Hippocampal formation (tissue), 2 donors: ENCODE results near the gene YTHDF2.

Experiments
- DNase-seq, 2 donors: peaks; one replicate each; lab custom pipeline; 2025; lab: John Stamatoyannopoulos, UW

YTHDF2 gene

DNA sequence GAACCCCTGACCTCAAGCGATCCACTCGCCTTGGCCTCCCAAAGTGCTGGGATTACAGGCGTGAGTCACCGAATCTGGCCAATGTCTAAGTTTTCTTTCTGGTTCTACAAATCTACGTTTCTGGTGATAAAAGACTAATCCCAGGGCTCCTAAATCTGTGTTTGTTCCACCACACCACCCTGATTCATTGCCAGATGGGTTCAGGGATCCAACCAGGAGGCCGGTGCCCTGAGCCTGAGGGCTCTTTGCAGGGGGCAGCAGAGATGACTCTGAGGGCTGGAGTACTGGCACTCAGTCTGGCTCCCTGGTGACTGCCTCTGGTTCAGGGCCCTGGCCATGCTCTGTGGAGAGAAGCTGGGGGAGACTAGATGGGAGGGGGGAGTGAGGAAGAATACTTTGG, 64.7 kb downstream of the YTHDF2 start:
- DNase-seq, result no peak

DNA sequence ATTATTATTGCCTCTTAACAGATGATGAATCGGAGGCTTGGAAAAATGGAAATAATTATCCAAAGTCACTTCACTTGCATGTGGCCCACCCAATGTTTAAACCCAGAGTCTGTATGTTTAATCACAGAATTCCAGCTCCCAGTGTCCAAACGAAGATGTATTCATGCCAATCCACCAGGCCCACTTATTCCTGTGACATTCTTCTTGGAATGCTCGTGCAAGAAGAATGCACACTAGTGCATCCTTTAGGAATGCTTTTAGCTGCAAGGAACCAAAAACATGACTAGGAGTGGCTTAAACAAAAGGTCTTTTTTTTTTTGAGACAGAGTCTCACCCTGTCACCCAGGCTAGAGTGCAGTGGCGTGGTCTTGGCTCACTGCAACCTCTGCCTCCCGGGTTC, 66.3 kb downstream of the YTHDF2 start:
- no peak for DNase-seq

DNA sequence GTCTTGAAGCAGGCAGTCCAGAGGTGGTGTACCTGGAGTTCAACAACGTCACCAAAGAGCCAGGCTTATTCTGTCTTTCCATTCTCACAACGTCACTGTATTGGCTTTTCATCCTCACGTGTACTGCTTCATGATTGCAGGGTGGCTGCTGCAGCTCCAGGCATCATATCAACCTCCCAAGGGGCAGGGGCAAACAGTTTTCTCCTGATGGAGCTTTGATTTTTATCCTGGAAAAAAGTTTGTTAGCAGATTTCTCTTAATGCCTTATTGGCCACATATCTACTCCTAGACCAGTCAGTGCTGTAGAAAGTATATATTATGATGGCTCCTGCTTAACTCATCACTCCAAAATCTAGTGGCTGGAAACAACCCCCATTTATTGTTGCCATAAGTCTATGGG, 66.9 kb downstream of the YTHDF2 start:
- DNase-seq, result no peak

DNA sequence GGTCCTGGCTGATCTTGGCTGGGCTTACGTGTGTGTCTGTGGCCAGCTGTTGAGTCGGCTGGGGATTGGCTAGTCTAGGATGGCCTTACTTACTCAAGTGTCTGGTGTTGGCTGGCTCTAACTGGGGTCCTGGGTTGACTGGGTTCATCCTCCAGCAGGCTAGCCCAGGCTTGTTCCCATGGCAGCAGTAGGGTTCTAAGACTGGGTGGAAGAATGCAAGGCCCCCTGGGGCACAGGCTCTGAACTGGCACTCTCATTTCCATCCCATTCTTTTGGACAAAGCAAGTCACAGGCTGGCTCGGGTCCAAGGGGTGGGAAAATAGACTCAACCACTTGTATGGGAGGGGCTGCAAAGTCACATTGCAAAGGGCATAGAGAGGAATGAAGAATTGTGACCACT, 67.3 kb downstream of the YTHDF2 start:
- no peak for DNase-seq

DNA sequence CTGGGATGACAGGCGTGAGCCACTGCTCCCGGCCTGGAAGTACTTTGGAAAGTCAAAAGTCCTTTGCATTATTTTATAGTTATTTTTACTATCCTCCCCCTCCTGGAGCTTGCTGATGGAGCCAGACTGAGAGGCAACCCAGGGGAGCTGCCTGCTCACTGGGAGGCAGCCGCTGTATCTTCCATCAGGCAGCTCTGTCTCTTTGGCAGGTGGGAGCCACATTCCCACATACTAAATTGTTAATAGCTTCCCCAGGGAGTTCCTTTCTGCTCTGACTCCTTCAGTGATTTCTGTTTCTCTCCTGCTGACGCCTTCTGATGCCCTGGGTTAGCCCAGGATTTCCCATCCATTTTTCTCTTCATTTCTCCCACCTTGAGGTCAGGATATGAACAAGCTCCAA, 70.3 kb downstream of the YTHDF2 start:
- DNase-seq, result no peak

DNA sequence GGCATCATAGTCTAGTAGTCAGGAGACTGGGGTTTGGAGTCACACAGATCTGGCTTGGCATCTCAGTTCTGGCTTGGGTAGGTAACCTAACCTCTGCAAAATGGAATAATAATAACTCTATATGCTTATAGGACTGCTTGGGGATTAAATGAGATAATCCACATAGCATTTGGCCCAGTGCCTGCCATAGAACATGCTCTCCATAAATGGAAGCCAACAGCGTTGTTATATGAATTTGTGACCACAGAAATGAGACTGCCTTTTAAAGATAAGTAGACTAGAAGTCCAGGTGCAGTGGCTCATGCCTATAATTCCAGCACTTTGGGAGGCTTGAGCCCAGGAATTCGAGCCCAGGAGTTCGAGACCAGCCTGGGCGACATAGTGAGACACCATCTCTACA, 71.2 kb downstream of the YTHDF2 start:
- DNase-seq, result no peak

DNA sequence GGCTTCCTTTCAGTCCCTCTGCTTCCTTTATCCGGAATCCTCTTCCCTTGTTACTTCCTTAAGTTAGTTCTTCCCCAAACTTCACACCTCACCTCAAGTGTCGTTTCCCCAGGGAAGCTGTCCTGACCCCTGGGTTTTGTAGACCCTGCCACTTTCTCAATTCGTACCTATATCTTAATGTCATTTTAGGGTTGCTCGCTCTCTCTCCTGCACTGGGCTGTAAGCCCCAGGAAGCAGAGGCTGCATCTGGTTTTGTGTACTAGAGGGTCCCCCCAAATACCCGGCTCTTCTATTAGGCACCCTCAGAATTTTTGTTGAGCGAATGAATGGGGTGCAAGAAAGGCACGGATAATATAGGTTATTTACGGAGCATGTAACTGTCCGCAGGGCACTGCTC, 74.6 kb downstream of the YTHDF2 start:
- no peak for DNase-seq

DNA sequence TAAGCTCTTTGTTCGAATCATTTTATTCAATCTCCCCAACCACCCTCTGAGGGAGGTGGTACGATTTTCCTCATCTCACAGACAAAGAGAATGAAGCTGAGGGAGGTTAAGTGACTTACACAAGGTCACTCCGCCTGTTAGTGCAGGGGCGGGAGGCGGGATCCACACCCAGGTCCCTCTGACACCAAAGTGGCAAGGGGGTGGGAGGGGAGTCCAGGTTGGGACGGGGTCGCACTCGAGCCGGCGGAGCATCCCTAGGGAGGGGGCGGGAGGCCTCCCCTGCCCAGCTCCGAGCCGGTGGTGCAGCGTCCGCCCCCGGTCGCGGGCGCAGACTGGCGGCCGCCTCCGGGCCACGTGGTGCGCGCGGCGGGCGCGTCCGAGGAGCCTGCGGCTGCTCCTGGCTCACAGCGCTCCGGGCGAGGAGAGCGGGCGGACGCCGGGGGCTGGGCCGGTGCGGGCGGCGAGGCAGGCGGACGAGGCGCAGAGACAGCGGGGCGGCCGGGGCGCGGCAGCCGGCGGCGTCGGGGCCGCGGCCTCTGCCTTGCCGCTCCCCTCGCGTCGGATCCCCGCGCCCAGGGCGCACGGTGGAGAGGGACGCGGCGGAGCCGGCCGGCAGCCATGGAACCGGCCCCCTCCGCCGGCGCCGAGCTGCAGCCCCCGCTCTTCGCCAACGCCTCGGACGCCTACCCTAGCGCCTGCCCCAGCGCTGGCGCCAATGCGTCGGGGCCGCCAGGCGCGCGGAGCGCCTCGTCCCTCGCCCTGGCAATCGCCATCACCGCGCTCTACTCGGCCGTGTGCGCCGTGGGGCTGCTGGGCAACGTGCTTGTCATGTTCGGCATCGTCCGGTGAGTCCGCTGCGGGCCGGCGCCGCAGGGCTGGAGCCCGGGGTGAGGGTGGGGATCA, 75.3 kb downstream of the YTHDF2 start, which contains the start of gene OPRD1:
OPRD1 (plus strand) TSS at position 405 of the 903 bp plus-strand sequence; CDS start at position 619, 214 bp downstream.
- DNase-seq, result no peak

DNA sequence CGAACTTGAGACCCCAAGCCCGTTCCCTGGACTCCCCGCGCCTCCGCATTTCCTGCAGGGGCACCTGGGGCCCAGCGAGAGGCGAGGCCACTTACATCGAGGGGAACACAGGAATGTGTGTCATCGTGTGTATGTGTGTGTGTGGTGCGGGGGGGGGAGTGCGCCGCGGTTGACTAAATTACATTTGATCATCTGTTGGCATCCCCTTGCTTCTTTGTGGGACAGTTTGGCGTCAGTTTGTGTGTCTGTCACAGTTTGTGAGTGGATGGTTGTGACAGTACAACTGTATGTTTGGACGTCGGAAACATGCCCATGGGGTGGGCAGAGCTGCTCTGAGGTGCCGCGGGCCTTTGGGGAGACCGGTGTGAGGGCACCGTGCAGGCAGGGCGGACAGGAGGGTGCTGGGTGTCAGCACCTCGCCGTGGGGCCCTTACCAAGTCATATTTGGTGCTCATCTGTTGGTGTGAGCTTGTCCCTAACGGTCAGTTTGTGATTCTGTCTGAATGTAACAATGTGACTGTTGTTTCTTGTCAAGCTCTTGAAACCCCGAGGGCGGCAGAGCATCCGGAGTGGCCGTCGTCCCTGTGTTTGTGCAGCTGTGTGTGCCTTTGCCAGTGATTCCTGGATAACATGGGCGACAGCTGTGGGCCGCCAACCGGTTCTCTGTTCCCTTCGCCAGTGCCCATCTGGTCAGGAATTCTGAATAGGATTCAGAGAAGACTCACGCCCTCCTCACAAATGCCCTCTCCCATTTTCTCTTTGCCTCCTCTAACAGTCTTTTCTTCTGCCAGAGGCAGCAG, 76.1 kb downstream of the YTHDF2 start:
- no peak for DNase-seq

DNA sequence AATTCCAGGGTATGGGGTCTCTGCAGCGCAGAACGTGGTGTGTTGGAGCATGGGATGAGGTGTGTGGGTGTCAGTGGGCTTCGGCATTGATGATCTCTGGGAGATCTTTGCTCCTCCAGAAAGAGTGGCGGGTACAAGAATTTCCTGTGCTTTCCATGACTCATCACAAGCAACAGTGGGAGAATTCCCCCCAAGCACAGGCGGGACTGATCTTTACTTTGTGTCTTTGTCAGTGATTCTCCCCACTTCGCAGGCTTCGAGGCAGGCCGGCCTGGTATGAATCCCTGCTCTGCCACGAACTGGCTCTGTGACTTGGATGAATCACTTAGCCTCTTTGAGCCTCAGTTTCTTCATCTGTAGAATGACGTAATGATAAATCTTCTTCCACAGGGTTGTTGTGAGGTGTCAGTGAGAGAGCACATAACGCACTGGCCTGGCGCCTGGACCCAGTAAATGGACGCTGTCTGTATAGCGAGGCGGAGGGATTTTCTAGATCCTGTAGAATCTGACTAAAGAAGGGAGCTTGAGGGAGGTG, 77.3 kb downstream of the YTHDF2 start:
- no peak for DNase-seq

DNA sequence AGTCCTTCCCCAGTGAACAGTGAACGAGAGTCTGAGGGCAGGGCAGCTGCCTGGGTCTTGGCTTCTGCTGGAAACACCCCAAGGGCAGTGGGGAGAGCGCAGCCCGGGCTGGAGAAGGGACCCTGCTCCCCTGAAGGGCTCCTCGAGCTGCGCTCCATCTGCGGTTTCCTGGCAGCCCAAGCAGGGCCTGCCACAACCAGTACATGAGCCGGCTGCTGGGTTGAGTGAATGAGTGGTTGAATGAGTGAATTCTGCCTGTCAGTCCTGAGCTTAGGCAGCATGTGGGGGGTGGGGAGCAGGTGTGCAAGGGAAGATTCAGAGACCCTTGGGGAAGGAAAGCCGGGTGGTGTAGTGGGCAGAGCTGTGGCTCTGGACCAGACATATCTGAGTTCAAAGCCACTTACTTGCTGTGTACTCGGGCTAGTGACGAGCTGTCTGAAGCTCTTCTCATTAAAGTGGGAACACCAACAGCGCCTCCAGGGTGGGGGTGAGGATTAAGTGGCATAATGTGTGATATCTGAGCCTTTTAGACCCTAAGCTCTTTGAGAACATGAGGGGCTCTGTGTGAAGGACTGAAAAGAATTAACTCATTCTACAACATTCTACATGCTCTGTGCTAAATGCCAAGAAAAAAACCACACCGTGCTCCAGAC, 78.9 kb downstream of the YTHDF2 start:
- DNase-seq, result no peak

DNA sequence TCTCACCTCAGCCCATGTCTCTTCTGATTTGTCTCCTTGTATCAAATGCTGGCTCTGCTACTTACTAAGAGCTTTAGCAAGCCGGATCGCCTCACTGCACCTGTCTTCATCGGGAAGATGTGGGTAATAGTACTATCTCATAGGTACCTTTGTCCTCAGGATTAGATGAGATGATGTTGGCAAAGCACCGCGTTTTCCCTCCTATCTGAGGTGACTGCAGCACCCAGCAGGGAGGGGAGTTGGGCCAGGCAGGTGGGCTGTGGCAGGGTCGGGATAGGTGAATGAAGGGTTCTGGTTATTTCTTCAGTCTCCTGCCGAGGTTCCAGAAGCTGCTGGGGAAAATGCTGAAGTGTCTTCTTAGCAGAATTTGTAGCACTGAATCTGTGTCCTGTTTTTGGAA, 80.4 kb downstream of the YTHDF2 start:
- no peak for DNase-seq

DNA sequence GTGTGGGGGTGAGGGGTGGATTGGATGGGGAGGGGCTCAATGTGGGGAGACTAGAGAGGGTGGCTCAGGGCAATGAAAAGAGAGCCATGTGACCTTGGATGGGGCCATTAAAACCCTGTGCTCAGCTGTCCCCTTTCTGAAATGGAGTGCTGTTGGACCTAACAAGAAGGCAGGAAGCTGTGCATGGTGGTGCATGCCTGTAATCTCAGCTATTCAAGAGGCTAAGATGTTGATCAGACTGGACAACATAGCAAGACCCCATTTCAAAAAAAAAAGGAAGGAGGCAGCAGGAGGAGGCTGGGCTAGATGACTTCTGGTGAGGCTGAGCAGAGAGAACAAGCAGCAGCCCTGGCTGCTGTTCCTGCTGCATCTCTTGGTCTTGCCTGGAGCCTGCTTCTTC, 82.3 kb downstream of the YTHDF2 start:
- DNase-seq, result no peak
